Left ventricle myocardium superior (tissue), 1 donor: ENCODE data around the gene ANKRD13D. TPM values are rescaled to one million over a fixed set of nuclear protein-coding genes. Genes with fewer than 3 reads are reported as not detected.

Experiments used
- ATAC-seq: fragments of 200-7000 bp; cut with Tn5 transposase; one replicate; pipeline ENCODE4 v1.9.1; 2020; ENCODE audit warnings: mild to moderate bottlenecking, moderate library complexity
- DNase-seq: peaks from one replicate; pipeline ENCODE4 v3.0.0-alpha.2; 2020
- intact Hi-C: fragments of 100-400 bp; cut with micrococcal nuclease; formaldehyde crosslinking; loops from one replicate; pipeline ENCODE4 v1.11.0; 2022
- long read RNA-seq: library from polyadenylated mRNA; unstranded; transcript quantifications from one replicate; pipeline ENCODE4 v2.0.0, GENCODE V29; 2021
- total RNA-seq: library from RNA; stranded (reverse); fragmentation: NEBNext Ultra II Directional; extraction: Animal tissue kit (Norgen Biotek cat#: 25700); gene quantifications from one replicate; pipeline ENCODE4 v1.2.1, GENCODE V29; 2021
- donor health status: DM: no; HTN: yes; CAD: no; lungs with severe emphysema.

Gene ANKRD13D
- 13.1 TPM for total RNA-seq
- long read RNA-seq, partial matches to known transcripts, result 4 of 12 reads
- long read RNA-seq, other reads (novel, unspliced or antisense), result 6 of 12 reads

- DNase-seq, result no peak
- intact Hi-C loops, result no loop called here
- no peak for ATAC-seq
Observed at GRCh38 chr11:67289226-67289650, at the start of gene ANKRD13D. Gene ANKRD13D, plus strand, starts transcription at chr11:67289303. Its CDS starts 158 bp downstream, at chr11:67289461.

- intact Hi-C loops, result no loop called here
- peak; percentile 97 for ATAC-seq
- DNase-seq, result peak; percentile 96
Observed at GRCh38 chr11:67239783-67240575, 49.1 kb upstream of the ANKRD13D start.

- peak; percentile 33 for ATAC-seq
- intact Hi-C loops, result no loop called here
- peak; percentile 64 for DNase-seq
Observed at GRCh38 chr11:67240576-67241389, 48.3 kb upstream of the ANKRD13D start.

- intact Hi-C loops, result no loop called here
- ATAC-seq (no peak), DNase-seq (no peak)
Observed at GRCh38 chr11:67242548-67242947, 46.6 kb upstream of the ANKRD13D start.

- intact Hi-C loops, result no loop called here
- DNase-seq, result no peak
- ATAC-seq, result no peak
Observed at GRCh38 chr11:67243051-67243450, 46.1 kb upstream of the ANKRD13D start.

GRCh38 chr11:67245046-67245445, 44.1 kb upstream of the ANKRD13D start:
- DNase-seq, result no peak
- intact Hi-C loops, result no loop called here
- ATAC-seq, result no peak

GRCh38 chr11:67247946-67248550, 41.1 kb upstream of the ANKRD13D start:
- ATAC-seq (no peak), DNase-seq (no peak)
- intact Hi-C loops, result no loop called here

- DNase-seq (peak; percentile 70), ATAC-seq (peak; percentile 82)
- intact Hi-C loops, result no loop called here
Observed at GRCh38 chr11:67248653-67249052, 40.5 kb upstream of the ANKRD13D start.

- no peak for DNase-seq
- ATAC-seq, result no peak
- intact Hi-C loops, result no loop called here
Observed at GRCh38 chr11:67250059-67251043, 38.8 kb upstream of the ANKRD13D start.

GRCh38 chr11:67251841-67252240, 37.3 kb upstream of the ANKRD13D start:
- DNase-seq, result no peak
- intact Hi-C loops, result no loop called here
- no peak for ATAC-seq

GRCh38 chr11:67252831-67253239, 36.3 kb upstream of the ANKRD13D start:
- ATAC-seq (peak; percentile 51), DNase-seq (no peak)
- intact Hi-C loops, result no loop called here

GRCh38 chr11:67253872-67254624, 35.1 kb upstream of the ANKRD13D start:
- DNase-seq (no peak), ATAC-seq (no peak)
- intact Hi-C loops, result no loop called here

- no peak for ATAC-seq
- no peak for DNase-seq
Observed at GRCh38 chr11:67254798-67255197, 34.3 kb upstream of the ANKRD13D start.

GRCh38 chr11:67255353-67255752, 33.8 kb upstream of the ANKRD13D start:
- ATAC-seq, result no peak
- DNase-seq, result no peak
- intact Hi-C loops, result no loop called here

More at GRCh38 chr11:67254798-67255197, 34.3 kb upstream of the ANKRD13D start:
- intact Hi-C loops, result no loop called here

GRCh38 chr11:67255864-67256263, 33.2 kb upstream of the ANKRD13D start:
- no peak for DNase-seq
- no peak for ATAC-seq
- intact Hi-C loops, result no loop called here

GRCh38 chr11:67256477-67257135, 32.5 kb upstream of the ANKRD13D start:
- DNase-seq, result no peak
- intact Hi-C loops, result no loop called here
- ATAC-seq, result no peak

GRCh38 chr11:67260406-67260805, 28.7 kb upstream of the ANKRD13D start:
- intact Hi-C loops, result loop anchor here (5.0 kb wide), 1 partner anchor 57 kb away; no protein-coding TSS in a partner anchor
- DNase-seq, result no peak
- no peak for ATAC-seq
